HG02571 (cell line): ENCODE data around the gene CELF4.

Experiments
- ATAC-seq: cut with Tn5 transposase; IDR thresholded peaks from one replicate; pipeline ENCODE4 v1.9.1; 2021; ENCODE audit warnings: mild to moderate bottlenecking, moderate library complexity; ENCODE audit not compliant: unreplicated experiment

The CELF4 gene

GRCh38 chr18:37247497-37248161, 318.0 kb downstream of the CELF4 start:
- ATAC-seq, result no peak

- ATAC-seq, result no peak
Measured at GRCh38 chr18:37246779-37247340, 318.7 kb downstream of the CELF4 start.

GRCh38 chr18:37244618-37245017, 321.0 kb downstream of the CELF4 start:
- no peak for ATAC-seq

- no peak for ATAC-seq
Measured at GRCh38 chr18:37243741-37244140, 321.9 kb downstream of the CELF4 start.

GRCh38 chr18:37242826-37243560, 322.6 kb downstream of the CELF4 start:
- ATAC-seq, result no peak

- ATAC-seq, result no peak
Measured at GRCh38 chr18:37242091-37242490, 323.5 kb downstream of the CELF4 start.

- no peak for ATAC-seq
Measured at GRCh38 chr18:37238282-37239108, 327.1 kb downstream of the CELF4 start.

GRCh38 chr18:37235583-37235982, 330.0 kb downstream of the CELF4 start:
- ATAC-seq, result no peak

GRCh38 chr18:37231251-37231650, 334.3 kb downstream of the CELF4 start:
- ATAC-seq, result no peak

GRCh38 chr18:37230768-37231167, 334.8 kb downstream of the CELF4 start:
- ATAC-seq, result no peak

GRCh38 chr18:37225279-37225678, 340.3 kb downstream of the CELF4 start:
- no peak for ATAC-seq

- no peak for ATAC-seq
Measured at GRCh38 chr18:37222999-37223378, 342.6 kb downstream of the CELF4 start.

- ATAC-seq, result no peak
Measured at GRCh38 chr18:37222354-37222998, 343.1 kb downstream of the CELF4 start.

- ATAC-seq, result no peak
Measured at GRCh38 chr18:37219257-37219656, 346.3 kb downstream of the CELF4 start.

- no peak for ATAC-seq
Measured at GRCh38 chr18:37218022-37218590, 347.5 kb downstream of the CELF4 start.

- no peak for ATAC-seq
Measured at GRCh38 chr18:37210781-37211180, 354.8 kb downstream of the CELF4 start.

- ATAC-seq, result no peak
Measured at GRCh38 chr18:37207343-37207742, 358.3 kb downstream of the CELF4 start.

- ATAC-seq, result no peak
Measured at GRCh38 chr18:37199741-37200140, 365.9 kb downstream of the CELF4 start.
